Epithelial cell of esophagus (primary cell): Measurements from ENCODE around the gene TFF2.

Experiments
- DNase-seq: peaks from one replicate; pipeline ENCODE4 v3.0.0; 2010; ENCODE audit warnings: low read depth
- H3K4me3 ChIP-seq: 2 replicates; pipeline ENCODE4 v1.5.1; 2011; ENCODE audit warnings: mild to moderate bottlenecking, low read length, control low read depth
- TF ChIP-seq, protein P1 (sequence below): IDR thresholded peaks from 2 replicates; pipeline ENCODE4 v1.5.1; 2011; ENCODE audit warnings: low read depth, mild to moderate bottlenecking, low read length, control low read depth, inconsistent platforms; ENCODE audit not compliant: insufficient read depth; ENCODE audit errors: missing control alignments

TFF2 gene

DNA sequence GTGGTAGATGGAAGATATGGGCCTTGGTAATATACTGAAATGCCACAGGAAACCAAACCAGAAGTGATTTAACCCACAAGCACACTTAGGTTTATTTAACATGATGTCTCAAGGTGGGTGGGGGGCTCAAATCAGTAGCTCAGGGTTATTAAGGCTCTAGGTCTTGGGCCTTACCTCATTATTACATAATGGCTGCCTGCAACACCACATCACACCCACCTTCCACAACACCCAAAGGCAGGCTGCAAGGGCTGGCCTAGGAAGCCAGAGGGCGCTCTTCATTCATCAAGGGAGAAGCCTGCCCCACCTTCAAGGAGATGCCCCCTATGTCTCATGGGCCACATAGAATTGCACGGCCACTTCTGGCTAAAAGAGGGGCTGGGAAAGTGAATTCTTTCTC, 9.5 kb upstream of the TFF2 start:
- DNase-seq, result no peak
- H3K4me3 ChIP-seq, result no peak overlapping the region
- TF ChIP-seq, protein P1, sequence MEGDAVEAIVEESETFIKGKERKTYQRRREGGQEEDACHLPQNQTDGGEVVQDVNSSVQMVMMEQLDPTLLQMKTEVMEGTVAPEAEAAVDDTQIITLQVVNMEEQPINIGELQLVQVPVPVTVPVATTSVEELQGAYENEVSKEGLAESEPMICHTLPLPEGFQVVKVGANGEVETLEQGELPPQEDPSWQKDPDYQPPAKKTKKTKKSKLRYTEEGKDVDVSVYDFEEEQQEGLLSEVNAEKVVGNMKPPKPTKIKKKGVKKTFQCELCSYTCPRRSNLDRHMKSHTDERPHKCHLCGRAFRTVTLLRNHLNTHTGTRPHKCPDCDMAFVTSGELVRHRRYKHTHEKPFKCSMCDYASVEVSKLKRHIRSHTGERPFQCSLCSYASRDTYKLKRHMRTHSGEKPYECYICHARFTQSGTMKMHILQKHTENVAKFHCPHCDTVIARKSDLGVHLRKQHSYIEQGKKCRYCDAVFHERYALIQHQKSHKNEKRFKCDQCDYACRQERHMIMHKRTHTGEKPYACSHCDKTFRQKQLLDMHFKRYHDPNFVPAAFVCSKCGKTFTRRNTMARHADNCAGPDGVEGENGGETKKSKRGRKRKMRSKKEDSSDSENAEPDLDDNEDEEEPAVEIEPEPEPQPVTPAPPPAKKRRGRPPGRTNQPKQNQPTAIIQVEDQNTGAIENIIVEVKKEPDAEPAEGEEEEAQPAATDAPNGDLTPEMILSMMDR, result no peak

DNA sequence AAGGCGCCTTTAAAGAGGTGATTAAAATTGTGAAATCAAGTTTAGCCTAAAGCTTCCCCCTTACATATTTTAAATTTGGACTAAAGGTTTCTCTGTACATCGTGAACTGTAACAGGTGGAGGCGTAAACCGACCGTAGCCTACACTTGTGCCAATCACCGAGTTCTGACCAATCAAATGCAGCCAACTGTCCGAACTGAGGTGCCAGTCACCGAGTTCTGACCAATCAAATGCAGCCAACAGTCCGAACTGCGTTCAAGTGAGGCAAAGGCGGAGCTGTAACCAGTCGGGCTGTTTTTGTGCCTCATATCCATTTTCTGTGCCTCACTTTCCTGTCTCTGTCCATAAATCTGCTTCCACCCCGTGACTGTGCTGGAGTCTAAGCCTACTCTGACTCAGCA, 8.1 kb upstream of the TFF2 start:
- no peak for DNase-seq
- TF ChIP-seq, protein P1, result no peak
- no peak overlapping the region for H3K4me3 ChIP-seq

DNA sequence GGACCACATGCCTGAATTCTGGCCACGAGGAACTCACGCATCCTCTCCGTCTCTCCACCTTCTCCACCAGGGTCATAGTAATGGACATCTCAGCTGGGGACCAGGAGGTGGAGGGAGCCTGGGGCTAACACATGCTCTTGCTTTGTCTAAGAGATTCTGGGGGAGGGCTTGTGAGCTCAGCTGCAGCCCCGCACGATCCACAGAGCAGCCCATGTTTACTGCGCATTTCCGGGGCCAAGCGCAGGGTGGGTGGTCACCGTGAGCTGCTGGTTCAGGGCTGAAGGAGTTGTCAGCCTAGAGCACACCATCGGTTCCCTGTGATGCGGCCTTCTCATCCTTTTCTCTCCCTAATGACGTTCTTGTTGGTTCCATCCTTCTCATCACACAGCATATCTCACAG, 7.5 kb upstream of the TFF2 start:
- no peak overlapping the region for H3K4me3 ChIP-seq
- TF ChIP-seq, protein P1, result no peak
- no peak for DNase-seq

DNA sequence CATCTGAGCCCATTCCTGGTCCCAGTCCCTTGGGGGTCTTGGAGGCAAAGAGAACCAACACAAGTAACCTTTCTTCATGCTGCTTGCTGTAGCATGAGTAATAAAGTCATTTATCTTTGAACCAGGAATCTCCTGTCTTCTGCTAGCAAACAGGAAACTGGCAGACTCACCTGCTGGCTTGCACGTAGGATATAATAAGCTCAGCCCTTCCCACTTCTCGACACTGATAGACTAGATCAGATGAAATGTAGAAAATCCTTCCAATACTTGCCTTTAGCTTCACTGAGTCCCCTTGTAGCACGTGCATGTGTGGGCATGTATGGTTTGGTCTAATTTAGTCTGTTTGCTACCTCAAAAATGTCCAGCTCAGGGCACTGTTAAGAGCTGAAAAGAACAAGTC, 6.5 kb upstream of the TFF2 start:
- TF ChIP-seq, protein P1, result no peak

DNA sequence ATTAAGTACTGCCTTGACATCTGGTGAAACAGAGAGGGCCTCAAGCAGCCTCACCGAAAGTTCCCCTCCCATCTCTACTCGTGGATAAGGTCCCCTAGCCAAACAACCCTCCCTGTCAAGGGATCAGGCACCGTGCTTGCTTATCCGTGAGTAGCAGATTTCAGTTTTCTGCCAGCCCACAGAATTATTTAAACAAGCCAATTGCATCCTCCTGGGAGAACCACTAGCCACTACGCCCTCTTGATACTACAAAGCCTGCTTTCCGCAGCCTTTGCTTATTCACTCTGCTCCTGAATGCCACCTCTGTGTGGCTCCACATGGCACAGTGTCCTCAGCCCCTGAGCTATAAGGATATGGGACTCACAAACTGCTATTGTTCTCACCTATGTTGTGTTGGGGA, 5.9 kb upstream of the TFF2 start:
- no peak for DNase-seq
- TF ChIP-seq, protein P1, result no peak
- H3K4me3 ChIP-seq, result no peak overlapping the region

More for the DNA sequence above, 6.5 kb upstream of the TFF2 start:
- DNase-seq, result peak; percentile 13
- no peak overlapping the region for H3K4me3 ChIP-seq

DNA sequence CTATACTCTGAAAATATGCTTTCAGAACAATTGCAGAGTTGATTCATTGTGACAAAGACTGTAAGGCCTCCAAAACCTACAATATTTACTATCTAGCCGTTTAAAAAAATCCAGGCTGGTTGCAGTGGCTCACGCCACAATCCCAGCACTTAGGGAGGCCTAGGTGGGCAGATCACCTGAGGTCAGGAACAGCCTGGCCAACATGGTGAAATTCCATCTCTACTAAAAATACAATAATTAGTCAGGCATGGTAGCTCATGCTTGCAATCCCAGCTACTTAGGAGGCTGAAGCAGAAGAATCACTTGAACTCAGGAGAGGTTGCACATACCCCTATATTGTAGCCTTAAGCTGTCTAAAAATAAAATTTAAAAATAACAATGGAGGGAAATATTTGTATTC, 5.3 kb upstream of the TFF2 start:
- no peak overlapping the region for H3K4me3 ChIP-seq
- TF ChIP-seq, protein P1, result no peak
- no peak for DNase-seq

DNA sequence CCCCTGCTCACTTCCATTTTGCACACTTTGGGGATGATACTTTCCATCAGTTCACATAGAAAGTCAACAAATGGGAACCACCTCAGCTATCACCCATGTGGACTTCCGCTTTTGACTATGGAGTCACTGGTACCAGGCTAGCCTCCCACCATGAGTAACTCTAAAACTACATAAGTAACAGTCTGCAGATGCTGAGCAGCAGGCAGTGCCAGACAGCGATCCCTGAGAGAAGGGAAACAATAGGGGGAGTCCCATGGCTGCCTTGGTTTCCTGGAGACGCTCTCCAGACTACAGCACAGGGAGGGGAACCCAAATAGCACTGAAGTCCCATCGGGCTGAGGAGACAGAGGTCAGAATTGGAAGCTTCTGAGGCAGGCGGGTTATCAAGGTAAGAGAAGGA, 2.8 kb upstream of the TFF2 start:
- no peak overlapping the region for H3K4me3 ChIP-seq
- DNase-seq, result no peak
- TF ChIP-seq, protein P1, result no peak
